Measurements from ENCODE around the gene RNF20.

DNA sequence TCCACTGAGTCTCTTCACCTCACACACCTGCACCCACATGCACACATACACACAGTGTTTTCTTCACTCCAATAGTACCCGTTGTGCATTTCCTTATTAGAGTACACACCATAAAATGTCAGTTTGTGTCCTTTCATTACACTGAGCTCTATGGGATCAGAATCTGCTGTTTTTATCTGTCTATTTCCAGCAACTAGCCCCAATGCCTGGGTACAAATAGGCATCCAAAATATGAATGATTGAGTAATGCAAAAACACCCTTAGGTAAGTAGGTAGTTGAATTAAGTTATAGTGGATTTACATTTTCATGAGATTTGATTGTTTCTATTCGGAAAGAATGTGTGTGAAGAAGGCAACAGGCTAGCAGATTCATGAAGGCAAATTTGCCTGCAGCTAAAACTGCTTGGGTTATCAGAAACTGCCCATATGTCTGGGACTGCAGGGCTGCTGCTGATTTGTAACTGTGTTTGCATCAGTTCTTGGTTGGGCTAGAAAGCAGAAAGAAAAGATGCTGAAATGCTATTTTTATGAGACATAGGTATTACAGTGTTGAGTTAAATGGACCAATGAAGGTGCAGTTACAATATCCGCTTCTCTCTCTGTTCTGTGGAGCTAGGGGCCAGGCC is 34.2 kb downstream of the RNF20 start:
- TF ChIP-seq, protein P1, sequence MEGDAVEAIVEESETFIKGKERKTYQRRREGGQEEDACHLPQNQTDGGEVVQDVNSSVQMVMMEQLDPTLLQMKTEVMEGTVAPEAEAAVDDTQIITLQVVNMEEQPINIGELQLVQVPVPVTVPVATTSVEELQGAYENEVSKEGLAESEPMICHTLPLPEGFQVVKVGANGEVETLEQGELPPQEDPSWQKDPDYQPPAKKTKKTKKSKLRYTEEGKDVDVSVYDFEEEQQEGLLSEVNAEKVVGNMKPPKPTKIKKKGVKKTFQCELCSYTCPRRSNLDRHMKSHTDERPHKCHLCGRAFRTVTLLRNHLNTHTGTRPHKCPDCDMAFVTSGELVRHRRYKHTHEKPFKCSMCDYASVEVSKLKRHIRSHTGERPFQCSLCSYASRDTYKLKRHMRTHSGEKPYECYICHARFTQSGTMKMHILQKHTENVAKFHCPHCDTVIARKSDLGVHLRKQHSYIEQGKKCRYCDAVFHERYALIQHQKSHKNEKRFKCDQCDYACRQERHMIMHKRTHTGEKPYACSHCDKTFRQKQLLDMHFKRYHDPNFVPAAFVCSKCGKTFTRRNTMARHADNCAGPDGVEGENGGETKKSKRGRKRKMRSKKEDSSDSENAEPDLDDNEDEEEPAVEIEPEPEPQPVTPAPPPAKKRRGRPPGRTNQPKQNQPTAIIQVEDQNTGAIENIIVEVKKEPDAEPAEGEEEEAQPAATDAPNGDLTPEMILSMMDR (IDR thresholded peaks at IDR 0.05 in 4 of 5, conservative IDR thresholded peaks at IDR 0.05 in 1 of 5), result peak in 1 of 5 experiments; percentile 1
- no peak for TF ChIP-seq POLR2A (IDR thresholded peaks at IDR 0.05)

Measured in gastrocnemius medialis (tissue), 4 donors.